Measurements from ENCODE around the gene HTRA3. TPM values are rescaled to one million over a fixed set of nuclear protein-coding genes. Genes with fewer than 3 reads are reported as not detected.

HTRA3 gene
- total and polyA plus RNA-seq, 10 donors: 0.26 to 5.5 (median 2.5) TPM

GRCh38 chr4:8238036-8238511, 31.5 kb upstream of the HTRA3 start:
- no peaks in the 10 kb centered on the region for H3K9me3 ChIP-seq
- peaks cover 0 to 4% (median 0%) of the 10 kb centered on the region in 7 donors for H3K27me3 ChIP-seq (replicated peaks in 1 of 7)
- peak overlapping the region in 1 of 8 donors; percentile 45 for H3K27ac ChIP-seq
- H3K36me3 ChIP-seq: peaks cover 0 to 97% (median 73%) of the 10 kb centered on the region in 6 donors
- TF ChIP-seq POLR2A (IDR thresholded peaks at IDR 0.05) (no peak), POLR2AphosphoS5 (IDR thresholded peaks at IDR 0.05) (peak in 2 of 3 donors; percentile 33 to 48)
- 70 to 89% (median 75%) methylated on average over 5 to 14 of the region's 14 CpGs for WGBS, 5 donors
- H3K4me3 ChIP-seq: no peak overlapping the region
- peaks cover 8 to 50% (median 28%) of the 10 kb centered on the region in 6 donors for H3K4me1 ChIP-seq
- intact Hi-C loops (cut with DNase I; ENCODE audit: low total_unique reads): no loop called here
- DNase-seq: peak; percentile 88

DNA sequence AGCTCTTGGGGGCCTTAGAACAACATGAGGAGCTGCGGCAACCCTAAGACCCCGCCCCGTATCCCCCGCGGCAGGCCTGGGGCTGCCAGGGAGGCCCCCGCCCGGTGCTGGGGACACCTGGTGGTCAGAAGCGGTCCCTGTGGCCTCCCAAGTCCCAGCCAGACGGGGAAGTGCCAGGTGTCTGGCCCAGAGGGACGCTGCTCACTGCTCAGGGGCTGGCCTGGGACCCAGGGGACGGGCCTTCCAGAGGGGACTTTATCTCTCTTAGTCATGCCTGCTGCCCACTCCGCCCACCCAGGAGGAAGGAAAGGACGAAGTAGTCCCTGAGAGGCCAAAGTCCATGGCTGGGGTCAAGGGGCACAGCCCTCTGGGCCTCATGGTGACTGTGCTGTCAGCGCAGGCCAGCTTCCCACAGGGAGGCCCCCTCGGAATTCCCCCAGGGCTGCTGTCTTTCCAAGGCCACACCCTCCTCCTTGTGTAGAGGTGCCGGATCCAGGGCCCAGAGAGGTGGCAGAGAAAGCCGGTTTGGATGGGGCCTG, 31.0 kb upstream of the HTRA3 start:
- Histone ChIP-seq H3K9me3 (no peaks in the 10 kb centered on the region), H3K27ac (peak overlapping the region in 3 of 8 donors; percentile 4 to 45 (median 16)), H3K27me3 (replicated peaks in 1 of 7) (peaks cover 0 to 4% (median 0%) of the 10 kb centered on the region in 7 donors), H3K4me3 (no peak overlapping the region), H3K4me1 (peaks cover 8 to 51% (median 28%) of the 10 kb centered on the region in 6 donors), H3K36me3 (peaks cover 0 to 93% (median 68%) of the 10 kb centered on the region in 6 donors)
- no peak for DNase-seq
- peak in 7 of 11 experiments; percentile 9 to 45 (median 22) for TF ChIP-seq CTCF (IDR thresholded peaks at IDR 0.05 in 8 of 11, conservative IDR thresholded peaks at IDR 0.05 in 3 of 11)
- TF ChIP-seq POLR2AphosphoS5 (IDR thresholded peaks at IDR 0.05): no peak
- intact Hi-C loops (cut with DNase I; ENCODE audit: low total_unique reads): no loop called here
- 67 to 80% (median 78%) methylated on average over 10 to 17 of the region's 17 CpGs for WGBS, 5 donors

DNA sequence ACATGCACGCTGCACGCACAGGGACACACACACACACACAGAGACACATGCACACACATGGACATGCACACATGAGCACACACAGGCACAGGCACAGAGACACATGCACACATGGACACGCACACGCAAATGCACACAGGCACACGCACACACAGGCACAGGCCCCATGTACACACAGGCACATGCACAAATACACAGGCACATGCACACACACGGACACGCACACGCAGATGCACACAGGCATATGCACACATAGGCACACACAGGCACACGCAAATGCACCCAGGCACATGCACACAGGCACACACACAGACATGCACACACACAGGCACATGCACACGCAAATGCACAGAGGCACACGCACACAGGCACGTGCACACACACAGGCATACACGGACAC, 30.3 kb upstream of the HTRA3 start:
- 91 to 96% (median 94%) methylated on average over 10 to 13 of the region's 13 CpGs for WGBS, 5 donors
- H3K27me3 ChIP-seq (replicated peaks in 1 of 7): peaks cover 0 to 4% (median 0%) of the 10 kb centered on the region in 7 donors
- H3K27ac ChIP-seq: no peak overlapping the region
- no peak for DNase-seq
- no peaks in the 10 kb centered on the region for H3K9me3 ChIP-seq
- no peak overlapping the region for H3K4me3 ChIP-seq
- H3K4me1 ChIP-seq: peaks cover 8 to 51% (median 28%) of the 10 kb centered on the region in 6 donors
- intact Hi-C loops (cut with DNase I; ENCODE audit: low total_unique reads): no loop called here
- H3K36me3 ChIP-seq: peaks cover 0 to 86% (median 62%) of the 10 kb centered on the region in 6 donors
- no peak for TF ChIP-seq POLR2A (IDR thresholded peaks at IDR 0.05)
- TF ChIP-seq POLR2AphosphoS5 (IDR thresholded peaks at IDR 0.05): no peak
- TF ChIP-seq CTCF (IDR thresholded peaks at IDR 0.05 in 8 of 11, conservative IDR thresholded peaks at IDR 0.05 in 3 of 11): no peak

GRCh38 chr4:8239661-8240060, 29.9 kb upstream of the HTRA3 start:
- peaks cover 8 to 51% (median 28%) of the 10 kb centered on the region in 6 donors for H3K4me1 ChIP-seq
- no peak overlapping the region for H3K4me3 ChIP-seq
- intact Hi-C loops (cut with DNase I; ENCODE audit: low total_unique reads): loop anchor here (5.0 kb wide), 1 partner anchor 163 kb away; no protein-coding TSS in a partner anchor
- TF ChIP-seq POLR2A (IDR thresholded peaks at IDR 0.05): no peak
- no peak for TF ChIP-seq CTCF (IDR thresholded peaks at IDR 0.05 in 8 of 11, conservative IDR thresholded peaks at IDR 0.05 in 3 of 11)
- TF ChIP-seq POLR2AphosphoS5 (IDR thresholded peaks at IDR 0.05): no peak
- H3K9me3 ChIP-seq: no peaks in the 10 kb centered on the region
- H3K36me3 ChIP-seq: peaks cover 0 to 82% (median 59%) of the 10 kb centered on the region in 6 donors
- H3K27ac ChIP-seq: peak overlapping the region in 1 of 8 donors; percentile 44
- peak; percentile 69 for DNase-seq
- WGBS, 5 donors: 86 to 96% (median 93%) methylated on average over 3 to 9 of the region's 9 CpGs
- peaks cover 0 to 8% (median 0%) of the 10 kb centered on the region in 7 donors for H3K27me3 ChIP-seq (replicated peaks in 1 of 7)
